ENCODE results near the gene ZNF879.

Gene ZNF879

DNA sequence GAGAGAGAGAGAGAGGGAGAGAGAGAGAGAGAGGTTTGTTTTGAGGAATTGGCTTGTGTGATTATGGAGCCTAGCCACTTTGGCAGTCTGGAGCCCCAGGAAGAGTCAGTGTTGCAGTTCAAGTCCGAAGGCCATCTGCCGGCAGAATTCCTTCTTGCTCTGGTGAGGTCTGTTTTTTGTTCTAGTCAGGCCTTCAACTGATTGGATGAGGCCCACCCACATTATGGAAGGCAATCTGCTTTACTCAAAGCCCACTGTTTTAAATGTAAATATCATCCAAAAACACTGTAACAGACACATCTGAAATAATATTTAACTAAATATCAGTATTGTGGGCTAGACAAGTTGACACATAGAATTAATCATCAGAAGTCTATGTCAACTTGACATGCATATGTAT lies 17.0 kb upstream of the ZNF879 start:
- no peaks in the 10 kb centered on the region for H3K9me3 ChIP-seq (ENCODE audit: control insufficient read depth, low read length)
- H3K27ac ChIP-seq (ENCODE audit: insufficient read depth, low read length, poor library complexity, severe bottlenecking), result no peak overlapping the region
- no peak overlapping the region for H3K4me3 ChIP-seq (ENCODE audit: insufficient read depth, low read depth, low read length, poor library complexity, severe bottlenecking)
- no peaks in the 10 kb centered on the region for H3K36me3 ChIP-seq (ENCODE audit: control insufficient read depth, insufficient read depth, low read length)
- H3K27me3 ChIP-seq (replicated peaks; ENCODE audit: control insufficient read depth, insufficient read depth, low read length, poor library complexity, severe bottlenecking), result no peaks in the 10 kb centered on the region
- DNase-seq, result no peak
- no peaks in the 10 kb centered on the region for H3K4me1 ChIP-seq (ENCODE audit: control insufficient read depth, insufficient read depth, low read length, poor library complexity, severe bottlenecking)

DNA sequence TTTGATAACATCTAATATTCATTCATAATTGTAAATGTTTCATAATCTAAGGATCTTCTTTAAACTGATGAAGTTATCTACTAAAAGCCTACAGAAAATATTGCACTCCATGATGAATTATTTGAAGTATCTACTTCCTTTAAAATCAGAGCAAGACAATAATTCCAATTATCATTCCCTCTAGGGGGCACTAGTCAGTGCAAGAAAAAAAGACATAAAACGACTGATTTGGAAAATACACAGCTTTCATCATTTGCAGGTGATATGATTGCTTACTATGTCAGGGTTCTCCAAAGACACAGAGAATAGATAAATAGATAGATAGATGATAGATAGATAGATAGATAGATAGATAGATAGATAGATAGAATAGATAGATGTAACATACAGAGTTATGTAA lies 14.9 kb upstream of the ZNF879 start:
- Histone ChIP-seq H3K27ac (ENCODE audit: insufficient read depth, low read length, poor library complexity, severe bottlenecking) (no peak overlapping the region), H3K36me3 (ENCODE audit: control insufficient read depth, insufficient read depth, low read length) (no peaks in the 10 kb centered on the region), H3K27me3 (replicated peaks; ENCODE audit: control insufficient read depth, insufficient read depth, low read length, poor library complexity, severe bottlenecking) (no peaks in the 10 kb centered on the region), H3K9me3 (ENCODE audit: control insufficient read depth, low read length) (no peaks in the 10 kb centered on the region), H3K4me3 (ENCODE audit: insufficient read depth, low read depth, low read length, poor library complexity, severe bottlenecking) (no peak overlapping the region), H3K4me1 (ENCODE audit: control insufficient read depth, insufficient read depth, low read length, poor library complexity, severe bottlenecking) (no peaks in the 10 kb centered on the region)
- no peak for DNase-seq

DNA sequence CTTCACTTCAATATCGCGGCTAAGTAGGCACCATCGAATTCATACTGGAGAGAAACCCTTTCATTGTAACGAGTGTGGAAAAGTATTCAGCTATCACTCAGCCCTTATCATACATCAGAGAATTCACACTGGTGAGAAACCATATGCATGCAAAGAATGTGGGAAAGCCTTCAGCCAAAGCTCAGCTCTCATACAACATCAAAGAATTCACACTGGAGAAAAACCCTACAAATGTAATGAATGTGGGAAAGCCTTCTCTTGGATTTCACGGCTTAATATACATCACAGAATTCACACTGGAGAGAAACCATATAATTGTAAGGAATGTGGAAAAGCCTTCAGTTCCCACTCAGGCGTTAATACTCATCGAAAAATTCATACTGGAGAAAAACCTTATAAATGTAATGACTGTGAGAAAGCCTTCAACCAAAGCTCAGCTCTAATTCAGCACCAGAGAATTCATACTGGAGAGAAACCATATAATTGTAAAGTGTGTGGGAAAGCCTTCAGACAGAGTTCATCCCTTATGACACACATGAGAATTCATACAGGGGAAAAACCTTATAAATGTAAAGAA lies 9.5 kb downstream of the ZNF879 start:
- H3K9me3 ChIP-seq (ENCODE audit: control insufficient read depth, low read length), result peaks cover 78% of the 10 kb centered on the region
- DNase-seq, result no peak
- peak overlapping the region; percentile 0 for H3K4me3 ChIP-seq (ENCODE audit: insufficient read depth, low read depth, low read length, poor library complexity, severe bottlenecking)
- H3K36me3 ChIP-seq (ENCODE audit: control insufficient read depth, insufficient read depth, low read length), result peaks cover 50% of the 10 kb centered on the region
- no peaks in the 10 kb centered on the region for H3K27me3 ChIP-seq (replicated peaks; ENCODE audit: control insufficient read depth, insufficient read depth, low read length, poor library complexity, severe bottlenecking)
- no peaks in the 10 kb centered on the region for H3K4me1 ChIP-seq (ENCODE audit: control insufficient read depth, insufficient read depth, low read length, poor library complexity, severe bottlenecking)
- no peak overlapping the region for H3K27ac ChIP-seq (ENCODE audit: insufficient read depth, low read length, poor library complexity, severe bottlenecking)

DNA sequence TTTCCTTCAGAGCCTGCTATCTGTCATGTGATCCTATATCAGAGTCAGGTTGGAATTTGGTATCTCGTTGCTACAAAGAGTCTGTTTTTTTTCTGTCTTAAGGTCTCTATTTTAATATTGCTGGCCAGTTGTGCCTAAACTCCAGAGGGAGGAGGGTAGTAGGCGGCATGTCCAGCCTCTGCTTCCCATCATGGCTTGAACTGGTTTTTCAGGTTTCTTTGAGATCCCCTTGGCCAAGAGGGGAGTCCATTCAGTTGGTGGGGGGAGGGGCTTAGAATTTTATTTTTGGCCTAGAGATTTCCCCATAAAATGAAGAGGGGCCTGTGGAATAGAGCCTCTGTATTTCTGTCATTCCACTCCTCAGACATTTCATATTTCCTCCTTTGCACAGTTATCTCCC lies 21.2 kb downstream of the ZNF879 start:
- Histone ChIP-seq H3K4me1 (ENCODE audit: control insufficient read depth, insufficient read depth, low read length, poor library complexity, severe bottlenecking) (no peaks in the 10 kb centered on the region), H3K36me3 (ENCODE audit: control insufficient read depth, insufficient read depth, low read length) (no peaks in the 10 kb centered on the region), H3K27me3 (replicated peaks; ENCODE audit: control insufficient read depth, insufficient read depth, low read length, poor library complexity, severe bottlenecking) (no peaks in the 10 kb centered on the region), H3K27ac (ENCODE audit: insufficient read depth, low read length, poor library complexity, severe bottlenecking) (no peak overlapping the region), H3K9me3 (ENCODE audit: control insufficient read depth, low read length) (peaks cover 5% of the 10 kb centered on the region), H3K4me3 (ENCODE audit: insufficient read depth, low read depth, low read length, poor library complexity, severe bottlenecking) (no peak overlapping the region)
- no peak for DNase-seq

DNA sequence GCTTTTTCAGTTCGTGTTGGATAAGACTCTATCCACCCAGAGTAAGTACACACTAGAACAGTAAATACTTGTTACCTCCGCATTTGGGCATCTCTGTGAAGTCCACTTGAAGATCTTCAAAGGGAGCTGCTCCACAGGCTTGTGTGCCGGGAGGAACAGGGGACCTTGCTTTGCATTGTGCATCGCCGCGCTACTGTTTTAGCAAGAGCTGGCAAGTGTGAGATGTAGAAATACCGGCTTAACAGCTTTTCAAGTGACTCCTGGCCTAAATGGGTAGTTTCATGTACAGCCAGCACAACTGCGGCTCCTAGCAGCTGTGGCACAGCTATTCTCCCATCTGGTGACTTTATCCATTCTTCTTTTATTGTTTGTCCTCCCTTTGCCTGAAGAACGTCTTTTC lies 28.2 kb downstream of the ZNF879 start:
- Histone ChIP-seq H3K9me3 (ENCODE audit: control insufficient read depth, low read length) (peaks cover 5% of the 10 kb centered on the region), H3K36me3 (ENCODE audit: control insufficient read depth, insufficient read depth, low read length) (no peaks in the 10 kb centered on the region), H3K27ac (ENCODE audit: insufficient read depth, low read length, poor library complexity, severe bottlenecking) (no peak overlapping the region), H3K4me1 (ENCODE audit: control insufficient read depth, insufficient read depth, low read length, poor library complexity, severe bottlenecking) (no peaks in the 10 kb centered on the region), H3K4me3 (ENCODE audit: insufficient read depth, low read depth, low read length, poor library complexity, severe bottlenecking) (no peak overlapping the region), H3K27me3 (replicated peaks; ENCODE audit: control insufficient read depth, insufficient read depth, low read length, poor library complexity, severe bottlenecking) (no peaks in the 10 kb centered on the region)
- DNase-seq, result no peak

DNA sequence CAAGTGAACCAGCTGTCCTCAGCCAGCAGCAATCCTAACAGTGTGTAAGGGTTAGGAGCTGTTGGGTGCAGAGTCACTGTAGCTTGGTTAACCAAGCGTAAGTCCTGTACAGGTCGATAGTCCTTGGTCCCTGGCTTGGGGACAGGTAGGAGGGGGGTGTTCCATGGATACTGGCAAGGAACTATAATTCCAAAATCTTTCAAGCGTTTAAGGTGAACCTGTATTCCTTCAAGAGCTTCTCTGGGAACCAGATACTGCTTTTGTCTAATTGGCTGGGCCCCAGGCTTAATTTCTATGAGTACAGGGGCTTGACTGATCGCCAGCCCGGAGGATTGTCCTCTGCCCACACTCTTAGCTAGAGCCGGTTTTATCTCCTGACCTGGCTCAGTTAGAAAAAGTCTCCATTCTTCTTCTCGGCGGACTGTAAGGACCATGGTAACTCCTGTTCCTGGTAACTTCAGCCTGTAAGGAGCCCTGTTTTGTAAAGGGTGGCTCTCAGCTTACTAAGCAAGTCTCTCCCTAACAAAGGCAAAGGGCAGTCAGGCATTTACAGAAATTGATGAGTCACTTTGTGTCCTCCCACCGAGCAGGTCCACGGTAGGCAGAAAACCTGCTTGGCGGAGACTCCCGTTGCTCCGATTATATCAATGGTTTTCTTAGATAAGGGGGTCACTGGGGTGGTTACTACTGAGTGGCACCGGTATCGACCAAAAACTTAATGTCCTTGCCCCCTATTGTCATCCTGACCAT lies 30.6 kb downstream of the ZNF879 start:
- Histone ChIP-seq H3K36me3 (ENCODE audit: control insufficient read depth, insufficient read depth, low read length) (no peaks in the 10 kb centered on the region), H3K9me3 (ENCODE audit: control insufficient read depth, low read length) (no peaks in the 10 kb centered on the region), H3K27ac (ENCODE audit: insufficient read depth, low read length, poor library complexity, severe bottlenecking) (no peak overlapping the region), H3K4me1 (ENCODE audit: control insufficient read depth, insufficient read depth, low read length, poor library complexity, severe bottlenecking) (no peaks in the 10 kb centered on the region), H3K4me3 (ENCODE audit: insufficient read depth, low read depth, low read length, poor library complexity, severe bottlenecking) (no peak overlapping the region), H3K27me3 (replicated peaks; ENCODE audit: control insufficient read depth, insufficient read depth, low read length, poor library complexity, severe bottlenecking) (no peaks in the 10 kb centered on the region)
- no peak for DNase-seq

DNA sequence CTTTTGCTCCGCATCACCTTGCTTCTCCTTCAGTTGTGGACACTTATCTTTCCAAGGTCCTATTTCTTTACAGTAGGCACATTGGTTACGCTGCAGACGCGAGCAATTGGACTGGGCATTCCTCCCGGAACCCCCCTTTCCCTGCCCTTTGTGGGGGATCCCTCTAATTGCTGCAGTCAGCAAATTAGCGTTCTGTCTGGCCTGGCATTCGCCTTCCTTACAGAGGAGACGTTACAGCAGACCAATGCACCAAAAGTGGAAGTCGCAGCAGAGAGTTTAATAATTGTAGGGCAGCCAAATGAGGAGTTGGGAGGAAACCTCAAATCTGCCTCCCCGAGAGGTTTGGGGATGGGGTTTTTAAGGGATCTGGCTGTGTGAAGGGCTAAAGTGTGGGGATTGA lies 31.3 kb downstream of the ZNF879 start:
- DNase-seq, result no peak
- H3K4me1 ChIP-seq (ENCODE audit: control insufficient read depth, insufficient read depth, low read length, poor library complexity, severe bottlenecking), result no peaks in the 10 kb centered on the region
- H3K4me3 ChIP-seq (ENCODE audit: insufficient read depth, low read depth, low read length, poor library complexity, severe bottlenecking), result no peak overlapping the region
- no peak overlapping the region for H3K27ac ChIP-seq (ENCODE audit: insufficient read depth, low read length, poor library complexity, severe bottlenecking)
- H3K9me3 ChIP-seq (ENCODE audit: control insufficient read depth, low read length), result no peaks in the 10 kb centered on the region
- no peaks in the 10 kb centered on the region for H3K36me3 ChIP-seq (ENCODE audit: control insufficient read depth, insufficient read depth, low read length)
- H3K27me3 ChIP-seq (replicated peaks; ENCODE audit: control insufficient read depth, insufficient read depth, low read length, poor library complexity, severe bottlenecking), result no peaks in the 10 kb centered on the region

DNA sequence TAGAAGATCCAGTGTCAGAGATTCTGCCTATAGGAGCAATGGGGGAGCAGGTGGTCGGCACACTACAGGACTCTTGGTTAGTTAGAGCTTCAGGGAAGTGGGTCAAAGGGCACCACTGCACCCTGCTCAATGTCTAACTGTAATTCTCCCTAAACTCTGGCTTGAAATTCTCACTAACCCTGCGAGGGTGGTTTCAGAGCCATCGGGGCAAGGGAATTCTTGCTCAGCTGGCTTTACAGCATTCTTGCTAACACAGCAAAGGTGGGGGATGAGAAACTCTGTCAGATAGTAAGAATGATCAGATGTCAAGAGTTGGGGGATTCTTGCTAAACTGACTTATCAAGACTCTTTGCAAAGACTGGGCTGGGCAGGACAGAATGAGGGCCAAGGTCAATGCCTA lies 31.8 kb downstream of the ZNF879 start:
- no peak for DNase-seq
- no peak overlapping the region for H3K4me3 ChIP-seq (ENCODE audit: insufficient read depth, low read depth, low read length, poor library complexity, severe bottlenecking)
- no peaks in the 10 kb centered on the region for H3K9me3 ChIP-seq (ENCODE audit: control insufficient read depth, low read length)
- H3K27me3 ChIP-seq (replicated peaks; ENCODE audit: control insufficient read depth, insufficient read depth, low read length, poor library complexity, severe bottlenecking), result no peaks in the 10 kb centered on the region
- H3K36me3 ChIP-seq (ENCODE audit: control insufficient read depth, insufficient read depth, low read length), result no peaks in the 10 kb centered on the region
- H3K27ac ChIP-seq (ENCODE audit: insufficient read depth, low read length, poor library complexity, severe bottlenecking), result no peak overlapping the region
- H3K4me1 ChIP-seq (ENCODE audit: control insufficient read depth, insufficient read depth, low read length, poor library complexity, severe bottlenecking), result no peaks in the 10 kb centered on the region

DNA sequence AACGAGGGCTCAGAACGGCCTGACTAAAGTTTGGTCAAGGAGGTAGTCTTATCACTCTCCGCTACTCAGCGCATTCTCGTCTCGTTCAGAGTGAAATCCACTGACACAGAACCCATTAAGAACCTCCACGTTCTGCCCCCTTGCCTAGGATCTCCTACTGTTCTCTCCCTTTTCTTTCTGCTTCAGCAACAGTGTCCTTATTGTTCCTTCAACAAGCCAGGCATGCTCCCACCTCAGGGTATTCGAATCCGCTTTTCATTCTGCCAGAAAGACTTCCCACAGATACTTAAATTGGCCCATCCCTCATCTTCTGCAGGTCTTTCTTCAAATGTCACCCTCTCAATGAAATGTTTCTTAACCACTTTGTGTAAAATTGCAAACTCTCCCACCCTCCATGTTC lies 32.2 kb downstream of the ZNF879 start:
- DNase-seq, result no peak
- no peaks in the 10 kb centered on the region for H3K36me3 ChIP-seq (ENCODE audit: control insufficient read depth, insufficient read depth, low read length)
- no peaks in the 10 kb centered on the region for H3K9me3 ChIP-seq (ENCODE audit: control insufficient read depth, low read length)
- no peak overlapping the region for H3K4me3 ChIP-seq (ENCODE audit: insufficient read depth, low read depth, low read length, poor library complexity, severe bottlenecking)
- H3K4me1 ChIP-seq (ENCODE audit: control insufficient read depth, insufficient read depth, low read length, poor library complexity, severe bottlenecking), result peaks cover 2% of the 10 kb centered on the region
- no peaks in the 10 kb centered on the region for H3K27me3 ChIP-seq (replicated peaks; ENCODE audit: control insufficient read depth, insufficient read depth, low read length, poor library complexity, severe bottlenecking)
- no peak overlapping the region for H3K27ac ChIP-seq (ENCODE audit: insufficient read depth, low read length, poor library complexity, severe bottlenecking)

DNA sequence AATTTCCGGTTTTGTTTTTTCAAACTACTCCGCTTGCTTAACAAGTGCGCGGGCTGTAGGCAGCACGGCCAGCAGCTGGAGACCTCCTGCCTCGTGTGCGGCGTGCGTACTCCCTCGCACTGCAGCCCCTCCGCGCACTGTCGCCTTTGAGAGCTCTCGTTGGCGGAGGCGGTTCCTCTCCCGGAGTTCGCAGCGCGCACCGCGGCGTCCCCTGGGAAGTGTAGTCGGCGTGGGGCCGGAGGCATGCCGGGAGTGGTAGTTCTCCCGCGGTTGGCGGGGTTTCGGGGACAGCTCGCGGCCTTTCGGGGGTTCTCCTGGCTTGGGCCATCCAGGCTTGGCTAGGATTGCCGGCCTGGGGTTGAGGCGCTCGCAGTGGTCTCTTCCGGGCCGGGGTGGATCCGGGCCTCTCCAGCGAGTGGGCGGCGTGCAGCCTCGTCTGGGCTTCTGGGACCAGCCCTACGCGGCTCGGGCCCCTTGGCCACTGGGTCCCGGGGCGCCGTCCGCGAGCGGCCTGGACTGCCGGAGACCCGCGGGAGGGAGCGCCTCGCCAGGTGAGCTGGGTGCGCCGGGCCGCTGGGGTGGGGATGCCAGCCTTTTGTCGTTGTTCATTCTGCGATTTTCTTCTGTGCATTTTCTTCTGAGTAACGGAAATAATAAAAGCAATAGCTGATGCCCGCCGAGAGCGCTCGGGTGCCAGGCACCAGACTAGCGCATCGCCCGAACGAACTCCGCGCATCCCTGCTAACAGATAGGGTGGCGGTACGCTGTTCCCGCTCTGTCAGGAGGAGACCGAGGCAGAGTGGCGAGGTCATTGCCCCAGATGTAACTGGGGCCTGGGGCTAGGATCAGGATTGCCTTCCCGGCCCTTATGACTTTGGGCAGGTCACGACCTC lies 36.8 kb downstream of the ZNF879 start, which contains the start of gene ZNF354C:
Gene ZNF354C, plus strand, starts transcription at position 258 of the 893 bp plus-strand sequence. CDS start 1,696 bp downstream, outside the sequence.
- Histone ChIP-seq H3K27ac (ENCODE audit: insufficient read depth, low read length, poor library complexity, severe bottlenecking) (peak within 1 kb of the TSS; percentile 71), H3K9me3 (ENCODE audit: control insufficient read depth, low read length) (no peaks in the 10 kb centered on the region)

More for the DNA sequence above, 36.8 kb downstream of the ZNF879 start, which contains the start of gene ZNF354C:
- H3K36me3 ChIP-seq (ENCODE audit: control insufficient read depth, insufficient read depth, low read length), result peaks cover 13% of the 10 kb centered on the region
- H3K4me1 ChIP-seq (ENCODE audit: control insufficient read depth, insufficient read depth, low read length, poor library complexity, severe bottlenecking), result peaks cover 8% of the 10 kb centered on the region
- H3K27me3 ChIP-seq (replicated peaks; ENCODE audit: control insufficient read depth, insufficient read depth, low read length, poor library complexity, severe bottlenecking), result no peaks in the 10 kb centered on the region
- peak; percentile 61 to 77 (median 74) for DNase-seq
- peak within 1 kb of the TSS; percentile 71 for H3K4me3 ChIP-seq (ENCODE audit: insufficient read depth, low read depth, low read length, poor library complexity, severe bottlenecking)
